22Rv1 (cell line): ENCODE results near the gene TSSK6.

ENCODE experiments used
- ZFX ChIP-seq: fragments of 450-650 bp; IDR thresholded peaks from 2 replicates; pipeline ENCODE4 v1.6.1; 2017; ENCODE audit warnings: antibody characterized with exemption, borderline replicate concordance
- TF ChIP-seq, protein P1 (sequence below): fragments of 450-650 bp; IDR thresholded peaks from 2 replicates; pipeline ENCODE4 v1.5.1; 2017; ENCODE audit warnings: mild to moderate bottlenecking

DNA sequence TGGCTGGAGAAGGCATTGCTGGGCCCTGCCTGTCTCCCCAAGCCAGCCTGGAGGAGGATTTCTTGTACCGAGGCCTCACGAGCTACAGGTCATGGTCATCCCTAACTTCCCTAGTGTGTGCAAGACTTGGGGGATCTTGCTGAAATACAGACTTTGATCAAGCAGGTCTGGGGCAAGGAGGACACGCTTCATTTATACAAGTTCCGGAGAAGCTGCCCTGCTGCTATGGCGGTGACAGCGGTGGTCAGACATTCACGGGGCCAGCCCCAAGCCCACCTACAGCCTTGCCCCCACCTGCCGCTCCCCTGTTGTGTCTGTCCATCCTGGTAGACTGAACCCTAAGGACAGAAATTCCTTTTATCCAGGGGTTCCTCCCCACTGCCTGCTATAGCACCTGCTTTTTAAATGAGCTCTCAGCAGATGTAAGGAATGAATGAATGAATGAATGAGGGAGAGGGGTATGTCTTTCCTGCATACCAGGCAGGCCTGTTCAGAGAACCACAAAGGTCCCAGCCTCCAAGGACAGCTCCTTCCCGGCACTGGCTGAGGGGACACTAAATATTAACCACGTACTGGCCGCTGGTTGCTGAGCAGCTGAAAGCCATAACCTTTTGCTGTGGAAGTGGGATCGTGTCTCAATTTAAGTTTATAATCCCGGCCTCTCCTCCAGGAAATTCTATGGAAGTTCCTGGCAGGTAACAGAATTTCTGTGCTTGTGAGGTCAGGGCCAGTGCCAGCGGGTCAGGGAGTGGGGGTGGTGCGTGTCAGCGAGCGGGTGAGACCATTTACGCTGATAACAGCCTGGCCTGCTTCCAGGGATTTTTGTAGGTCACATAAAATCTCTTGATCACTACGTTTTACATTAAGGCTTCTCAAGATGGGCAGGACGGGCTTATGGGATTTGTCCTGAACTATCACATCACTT lies 27.1 kb downstream of the TSSK6 start:
- TF ChIP-seq, protein P1, sequence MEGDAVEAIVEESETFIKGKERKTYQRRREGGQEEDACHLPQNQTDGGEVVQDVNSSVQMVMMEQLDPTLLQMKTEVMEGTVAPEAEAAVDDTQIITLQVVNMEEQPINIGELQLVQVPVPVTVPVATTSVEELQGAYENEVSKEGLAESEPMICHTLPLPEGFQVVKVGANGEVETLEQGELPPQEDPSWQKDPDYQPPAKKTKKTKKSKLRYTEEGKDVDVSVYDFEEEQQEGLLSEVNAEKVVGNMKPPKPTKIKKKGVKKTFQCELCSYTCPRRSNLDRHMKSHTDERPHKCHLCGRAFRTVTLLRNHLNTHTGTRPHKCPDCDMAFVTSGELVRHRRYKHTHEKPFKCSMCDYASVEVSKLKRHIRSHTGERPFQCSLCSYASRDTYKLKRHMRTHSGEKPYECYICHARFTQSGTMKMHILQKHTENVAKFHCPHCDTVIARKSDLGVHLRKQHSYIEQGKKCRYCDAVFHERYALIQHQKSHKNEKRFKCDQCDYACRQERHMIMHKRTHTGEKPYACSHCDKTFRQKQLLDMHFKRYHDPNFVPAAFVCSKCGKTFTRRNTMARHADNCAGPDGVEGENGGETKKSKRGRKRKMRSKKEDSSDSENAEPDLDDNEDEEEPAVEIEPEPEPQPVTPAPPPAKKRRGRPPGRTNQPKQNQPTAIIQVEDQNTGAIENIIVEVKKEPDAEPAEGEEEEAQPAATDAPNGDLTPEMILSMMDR, result no peak
- no peak for TF ChIP-seq ZFX
